Measurements from ENCODE around the gene WDFY4.

The WDFY4 gene

DNA sequence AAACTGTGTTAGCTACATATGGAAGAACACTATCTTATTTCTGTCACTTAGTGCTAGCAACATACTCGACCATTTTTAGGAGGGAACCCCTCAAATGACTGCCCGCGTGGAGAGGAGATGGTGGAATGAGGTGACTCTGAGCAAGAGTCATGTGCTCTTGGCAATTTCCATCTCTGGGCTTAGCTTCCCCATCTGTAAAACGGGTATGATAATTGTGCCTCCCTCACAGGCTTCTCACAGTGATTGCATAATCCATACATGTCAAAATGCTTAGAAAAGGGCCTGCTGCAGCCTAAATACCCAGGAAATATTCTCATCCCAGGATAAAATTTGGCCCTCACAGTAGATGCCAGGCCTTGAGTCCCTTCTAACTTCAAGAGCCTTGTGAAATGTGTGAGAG, 86.6 kb downstream of the WDFY4 start:
- DNase-seq (ENCODE audit: low spot score), result no peak

GRCh38 chr10:48772059-48772458, 87.4 kb downstream of the WDFY4 start:
- DNase-seq (ENCODE audit: low spot score), result no peak

GRCh38 chr10:48773580-48773979, 88.9 kb downstream of the WDFY4 start:
- DNase-seq (ENCODE audit: low spot score), result no peak

- DNase-seq (ENCODE audit: low spot score), result no peak
These were observed 89.9 kb downstream of the WDFY4 start for GRCh38 chr10:48774416-48775205.

DNA sequence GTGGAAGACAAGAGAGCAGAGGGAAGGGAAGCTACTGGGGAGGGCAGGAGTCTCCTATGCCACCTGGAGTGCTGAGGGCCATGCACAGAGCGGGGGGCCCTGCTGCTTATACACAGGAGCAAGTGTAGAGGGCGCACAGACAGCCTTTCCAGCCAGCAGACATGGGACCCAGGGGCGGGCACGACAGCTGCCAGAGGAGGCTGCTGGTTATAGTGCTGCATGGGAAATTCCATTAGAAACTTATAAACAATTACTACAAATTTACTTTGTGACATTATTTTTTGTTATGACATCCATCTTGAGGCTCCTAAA, 90.5 kb downstream of the WDFY4 start:
- no peak for DNase-seq (ENCODE audit: low spot score)

GRCh38 chr10:48776005-48776522, 91.4 kb downstream of the WDFY4 start:
- DNase-seq (ENCODE audit: low spot score), result no peak

GRCh38 chr10:48776528-48776927, 91.9 kb downstream of the WDFY4 start:
- DNase-seq (ENCODE audit: low spot score), result no peak

DNA sequence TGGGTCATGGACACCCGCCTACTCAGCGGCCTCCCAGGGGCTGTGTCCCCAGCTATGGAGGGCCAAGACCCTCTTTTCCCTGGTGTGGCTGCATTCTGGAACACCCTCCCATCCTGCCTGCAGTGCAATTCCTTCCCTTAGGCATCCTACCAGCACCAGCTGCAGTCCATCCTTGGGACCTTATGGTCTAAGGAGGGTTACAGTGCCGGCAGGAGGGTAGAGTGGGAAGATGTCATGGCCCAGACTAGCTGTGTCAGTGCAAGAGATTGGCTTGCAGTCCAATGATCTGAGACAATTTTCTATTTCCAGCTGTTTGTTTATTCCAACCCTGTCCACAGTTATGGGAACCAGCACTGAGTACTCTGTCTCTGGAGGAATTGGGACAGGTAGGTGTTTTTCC, 92.4 kb downstream of the WDFY4 start:
- DNase-seq (ENCODE audit: low spot score), result no peak

- DNase-seq (ENCODE audit: low spot score), result no peak
These were observed 93.7 kb downstream of the WDFY4 start for GRCh38 chr10:48778193-48778857.

DNA sequence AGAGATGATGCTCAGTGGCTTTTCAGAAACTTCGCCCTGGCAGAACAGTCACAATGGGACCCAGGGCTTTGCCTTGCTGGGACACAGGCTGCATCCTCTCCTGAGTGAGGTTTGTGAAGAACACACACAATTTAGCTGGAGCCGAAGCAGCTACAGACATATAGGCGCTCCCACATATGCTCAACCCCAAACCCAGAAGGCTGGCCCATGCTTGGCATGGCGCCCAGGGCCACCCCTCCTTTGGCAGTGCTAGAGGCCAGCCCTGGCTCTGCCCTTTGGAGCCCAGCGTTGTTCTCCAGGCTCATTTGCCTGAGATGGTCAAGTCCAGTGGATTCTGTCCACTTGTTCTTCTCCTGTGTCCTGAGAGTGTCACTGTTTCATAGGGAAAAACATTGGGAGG, 94.4 kb downstream of the WDFY4 start:
- DNase-seq (ENCODE audit: low spot score), result no peak

DNA sequence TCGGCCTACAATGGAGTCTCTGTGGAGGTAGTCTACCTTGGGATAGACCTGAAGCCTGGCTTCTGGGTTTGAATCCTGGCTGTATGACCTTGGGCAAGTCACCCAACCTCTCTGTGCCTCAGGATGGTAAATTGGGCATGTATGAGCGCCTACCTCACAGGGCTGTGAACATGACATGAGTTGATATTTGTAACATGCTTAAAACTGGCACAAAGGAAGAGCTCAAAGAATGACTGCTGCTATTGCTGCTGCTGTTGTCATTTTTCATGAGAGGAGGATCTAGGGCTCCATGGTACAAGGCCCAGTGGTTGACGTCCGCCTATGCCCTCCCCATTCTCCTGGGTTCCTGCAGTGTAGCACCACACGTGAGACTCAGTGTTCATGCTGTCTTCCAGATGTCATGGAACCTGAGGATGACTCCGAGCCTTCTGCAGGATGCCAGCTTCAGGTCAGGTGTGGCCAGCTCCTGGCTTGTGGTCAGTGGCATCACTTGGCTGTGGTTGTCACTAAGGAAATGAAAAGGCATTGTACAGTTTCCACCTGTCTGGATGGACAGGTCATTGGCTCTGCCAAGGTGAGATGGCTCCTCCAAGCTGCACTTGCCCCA, 95.0 kb downstream of the WDFY4 start:
- no peak for DNase-seq (ENCODE audit: low spot score)

DNA sequence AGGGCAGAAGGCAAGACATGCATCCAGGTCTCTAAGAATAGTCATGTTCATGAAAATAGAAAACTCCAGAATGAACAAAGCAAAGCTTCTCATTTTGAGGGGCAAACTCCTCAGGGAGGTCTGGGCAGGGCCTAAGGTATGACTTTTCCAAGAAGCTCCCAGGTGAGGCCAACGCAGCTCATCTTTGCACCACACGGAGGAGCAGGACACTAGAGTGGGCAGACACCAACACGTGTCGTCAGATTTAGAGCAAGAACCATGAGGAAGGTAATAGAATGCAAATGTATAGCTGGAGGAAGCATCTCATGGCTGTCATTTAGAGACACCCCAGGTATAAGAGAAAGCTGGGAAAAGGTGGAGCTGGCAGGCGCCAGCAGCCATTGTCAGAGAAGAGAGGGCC, 95.7 kb downstream of the WDFY4 start:
- no peak for DNase-seq (ENCODE audit: low spot score)

DNA sequence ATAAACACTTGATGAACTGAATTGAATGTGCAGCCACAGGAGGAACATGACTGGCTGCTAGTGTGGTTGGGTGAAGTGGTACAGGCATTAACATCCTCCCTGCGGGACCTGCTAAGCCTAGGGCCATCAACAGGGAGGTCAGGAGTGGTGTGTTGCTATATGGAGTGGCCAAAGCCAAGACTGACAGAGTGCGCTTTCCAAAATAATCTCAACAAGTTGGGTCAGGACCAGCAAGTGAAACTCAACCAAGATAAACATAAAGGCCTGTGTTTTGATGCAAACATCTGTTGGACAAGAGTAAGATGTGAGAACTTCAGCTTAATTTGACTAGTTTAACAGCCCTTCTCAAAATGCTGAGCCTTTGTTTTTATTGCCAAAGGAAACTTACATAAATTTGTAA, 97.7 kb downstream of the WDFY4 start:
- no peak for DNase-seq (ENCODE audit: low spot score)

- no peak for DNase-seq (ENCODE audit: low spot score)
These were observed 99.4 kb downstream of the WDFY4 start for GRCh38 chr10:48784031-48784430.

- no peak for DNase-seq (ENCODE audit: low spot score)
These were observed 101.1 kb downstream of the WDFY4 start for GRCh38 chr10:48785796-48786195.

DNA sequence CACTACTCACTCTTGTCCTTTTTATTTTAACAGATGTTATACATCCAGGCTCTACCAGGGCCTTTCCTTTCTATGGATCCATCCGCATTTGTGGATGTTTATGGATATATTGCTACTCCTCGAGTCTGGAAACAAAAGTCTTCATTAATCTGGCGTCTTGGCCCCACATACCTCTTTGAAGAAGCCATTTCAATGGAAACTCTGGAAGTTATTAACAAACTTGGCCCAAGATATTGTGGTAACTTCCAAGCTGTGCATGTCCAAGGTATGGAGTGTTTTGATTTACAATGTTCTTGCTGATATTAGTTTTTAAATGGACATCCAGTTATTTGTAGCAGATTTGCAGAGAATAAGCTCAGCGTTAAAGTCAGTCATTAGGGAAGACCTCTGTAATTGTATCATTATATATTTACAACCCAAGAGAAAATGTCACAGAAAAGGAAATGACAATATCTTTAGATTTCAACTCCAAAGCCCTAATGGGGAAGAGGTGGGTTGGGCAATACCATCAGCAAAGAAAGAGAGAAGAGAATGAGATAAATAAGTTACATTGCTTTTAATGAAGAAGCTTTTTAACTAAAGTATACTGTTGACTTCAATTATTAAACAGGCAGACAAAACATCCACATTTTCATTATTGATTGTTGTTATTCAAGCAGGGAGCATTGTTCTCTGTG, 102.1 kb downstream of the WDFY4 start:
- no peak for DNase-seq (ENCODE audit: low spot score)

- no peak for DNase-seq (ENCODE audit: low spot score)
These were observed 103.9 kb downstream of the WDFY4 start for GRCh38 chr10:48788554-48788953.

DNA sequence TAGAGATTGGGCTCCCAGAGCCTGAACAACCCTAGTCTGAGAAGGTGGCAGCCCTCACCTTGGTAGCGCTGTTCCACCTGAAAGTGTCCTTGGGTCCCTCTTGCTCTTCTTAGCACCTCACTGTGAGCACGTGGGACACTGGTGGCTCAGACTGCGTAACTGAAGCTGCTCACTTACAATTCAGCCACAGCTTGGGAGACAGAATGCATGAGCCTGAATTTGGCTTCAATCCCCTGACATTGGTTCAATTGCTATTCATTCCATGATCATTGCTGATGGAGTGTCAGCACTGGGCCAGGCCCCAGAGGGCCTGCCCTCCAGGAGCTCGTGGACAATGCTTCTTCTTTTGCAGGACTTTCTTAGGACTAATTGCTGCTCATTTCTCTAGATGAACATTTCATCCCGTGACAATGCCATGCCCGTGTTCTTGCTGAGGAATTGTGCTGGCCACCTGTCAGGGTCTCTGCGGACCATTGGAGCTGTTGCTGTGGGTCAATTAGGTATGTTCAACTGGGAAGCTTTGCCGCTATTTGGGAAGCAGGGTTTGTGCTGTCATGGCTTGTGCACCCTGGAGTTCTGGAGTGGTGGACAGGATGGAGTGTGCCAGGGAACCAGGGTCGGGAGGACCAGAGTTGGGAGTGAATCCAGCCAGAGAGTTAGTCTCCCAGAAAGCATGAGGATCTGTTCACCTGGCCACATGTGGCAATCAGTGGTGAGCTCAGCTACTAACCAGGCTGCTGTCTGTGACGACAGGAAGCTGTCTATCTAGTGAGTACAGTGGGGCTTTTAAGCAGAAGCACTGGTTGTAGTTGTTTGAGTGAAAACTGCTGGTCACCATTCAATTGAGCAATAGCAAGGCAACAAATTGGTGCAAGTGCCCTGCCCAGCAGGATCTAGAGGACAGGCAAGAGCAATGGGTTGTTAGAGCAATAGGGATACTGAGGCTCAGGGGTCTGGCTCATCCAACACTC, 105.1 kb downstream of the WDFY4 start:
- no peak for DNase-seq (ENCODE audit: low spot score)

DNA sequence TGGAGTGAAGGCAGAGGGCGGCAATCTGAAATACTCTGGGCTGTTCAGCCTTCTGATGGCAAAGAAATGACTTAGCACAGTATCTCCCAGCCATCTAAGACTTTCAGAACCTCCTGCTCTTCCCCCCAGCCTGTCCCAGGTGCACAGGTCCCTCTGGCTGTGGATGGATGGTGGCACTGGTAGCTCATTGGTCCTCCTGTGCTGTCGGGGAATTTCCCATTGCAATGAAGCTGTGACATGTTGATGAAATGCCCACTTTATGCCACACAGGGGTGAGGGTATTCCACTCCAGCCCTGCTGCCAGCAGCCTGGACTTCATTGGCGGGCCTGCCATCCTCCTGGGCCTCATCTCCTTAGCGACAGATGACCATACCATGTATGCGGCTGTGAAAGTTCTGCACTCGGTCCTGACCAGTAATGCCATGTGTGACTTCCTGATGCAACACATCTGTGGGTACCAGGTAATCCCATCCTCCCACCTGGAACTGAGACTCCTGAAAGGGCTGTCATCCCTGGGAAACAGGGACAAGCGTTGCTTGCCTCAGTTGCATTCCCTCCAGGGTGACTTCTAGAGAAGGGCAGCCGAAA, 105.9 kb downstream of the WDFY4 start:
- no peak for DNase-seq (ENCODE audit: low spot score)

GRCh38 chr10:48791267-48791928, 106.7 kb downstream of the WDFY4 start:
- DNase-seq (ENCODE audit: low spot score), result no peak

DNA sequence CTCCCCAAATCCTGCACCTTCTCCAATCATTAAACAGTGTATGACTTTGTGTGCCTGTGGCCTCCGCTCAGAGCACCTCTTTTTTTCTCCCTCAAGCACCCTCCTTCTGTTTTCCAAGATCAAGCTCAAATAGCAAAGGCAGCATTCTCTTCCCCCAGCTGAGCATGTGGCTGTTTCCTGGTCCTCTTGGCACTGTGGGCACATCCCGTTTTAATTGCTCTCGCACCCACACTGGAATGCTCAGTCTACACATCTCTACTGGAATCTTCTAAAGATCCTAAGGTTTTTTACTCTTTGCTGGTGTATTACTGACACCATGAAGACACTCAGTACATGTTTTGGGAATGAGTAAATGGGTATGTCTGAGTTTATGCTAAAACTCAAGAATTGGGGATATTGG, 107.4 kb downstream of the WDFY4 start:
- DNase-seq (ENCODE audit: low spot score), result no peak

All from pons (tissue), 1 donor.